Neutrophil (primary cell): ENCODE measurements around the gene DOK4.

Source experiments
- H3K27ac ChIP-seq: fragments of 200-600 bp; sonication (generic); 2 replicates; pipeline ENCODE4 v1.5.1; 2016; ENCODE audit warnings: mild to moderate bottlenecking, moderate library complexity
- H3K27me3 ChIP-seq: fragments of 200-600 bp; sonication (generic); 2 replicates; pipeline ENCODE4 v1.6.0; 2016; ENCODE audit warnings: mild to moderate bottlenecking
- H3K36me3 ChIP-seq: fragments of 200-600 bp; sonication (generic); 2 replicates; pipeline ENCODE4 v1.5.1; 2017
- H3K4me1 ChIP-seq, 2 experiments: fragments of 200-600 bp in 1 of 2; sonication (generic) in 1 of 2; 1 replicate in 1 of 2; 2 replicates in 1 of 2; pipeline versions ENCODE4 v1.5.1 to v1.6.1; 2013 to 2016; ENCODE audit warnings: low read depth in 1 of 2, low read length in 1 of 2, mild to moderate bottlenecking in 1 of 2, moderate library complexity in 1 of 2; ENCODE audit not compliant: control insufficient read depth in 1 of 2, insufficient read depth in 1 of 2
- H3K4me3 ChIP-seq, 2 experiments: fragments of 200-600 bp in 1 of 2; sonication (generic) in 1 of 2; 1 replicate in 1 of 2; 2 replicates in 1 of 2; pipeline ENCODE4 v1.5.1; 2013 to 2016; ENCODE audit warnings: low read depth in 1 of 2, low read length in 1 of 2, mild to moderate bottlenecking in 1 of 2, moderate library complexity in 1 of 2
- H3K9me3 ChIP-seq: fragments of 200-600 bp; sonication (generic); 2 replicates; pipeline ENCODE4 v1.5.1; 2016
- TF ChIP-seq, protein P1 (sequence below): fragments of 200-600 bp; sonication (generic); IDR thresholded peaks from 2 replicates; pipeline ENCODE4 v1.5.1; 2016; ENCODE audit warnings: antibody characterized with exemption

DOK4 gene

DNA sequence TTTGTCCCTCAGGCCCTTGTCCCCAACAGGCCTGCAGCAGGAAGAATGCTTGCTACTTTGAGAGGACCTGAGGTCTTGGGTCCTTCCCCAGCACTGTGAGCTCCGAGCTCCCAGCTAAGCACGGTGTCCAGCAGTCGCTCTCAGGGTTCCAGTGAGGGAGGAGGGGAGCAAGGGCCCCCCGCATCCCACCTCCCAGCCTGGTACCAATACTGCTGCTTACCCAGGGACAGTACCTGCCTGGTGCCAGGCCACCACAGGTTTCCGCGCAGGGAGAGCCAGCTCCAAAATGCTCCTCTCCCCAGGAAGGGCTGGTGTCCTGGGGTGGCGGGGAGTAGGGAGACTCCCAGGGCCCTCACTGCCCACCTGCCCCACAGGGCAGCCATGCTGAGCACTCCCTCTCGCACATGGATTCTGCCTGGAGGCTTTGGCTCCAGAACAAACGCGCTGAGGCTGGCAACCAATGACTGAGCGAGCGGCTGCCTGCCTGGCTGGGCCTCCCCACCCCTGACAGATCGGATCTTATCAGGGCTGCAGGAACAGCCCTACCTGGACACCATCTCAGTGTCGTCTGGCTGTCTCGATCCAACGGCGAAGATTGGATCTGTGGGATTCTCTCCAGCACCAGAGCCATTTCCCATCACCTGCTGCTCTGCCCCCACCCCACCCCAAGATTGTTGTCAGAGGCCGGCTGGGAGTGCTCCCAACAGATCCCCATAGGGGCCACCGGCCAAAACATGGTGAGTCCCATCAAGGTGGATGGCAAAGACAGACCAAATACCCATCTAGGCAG is 2.4 kb downstream of the DOK4 start:
- no peaks in the 10 kb centered on the region for H3K36me3 ChIP-seq
- no peaks in the 10 kb centered on the region for H3K9me3 ChIP-seq
- peaks cover 18 to 20% of the 10 kb centered on the region in 2 experiments for H3K4me1 ChIP-seq
- H3K27me3 ChIP-seq: peaks cover 39% of the 10 kb centered on the region
- no peak overlapping the region for H3K27ac ChIP-seq
- TF ChIP-seq, protein P1, sequence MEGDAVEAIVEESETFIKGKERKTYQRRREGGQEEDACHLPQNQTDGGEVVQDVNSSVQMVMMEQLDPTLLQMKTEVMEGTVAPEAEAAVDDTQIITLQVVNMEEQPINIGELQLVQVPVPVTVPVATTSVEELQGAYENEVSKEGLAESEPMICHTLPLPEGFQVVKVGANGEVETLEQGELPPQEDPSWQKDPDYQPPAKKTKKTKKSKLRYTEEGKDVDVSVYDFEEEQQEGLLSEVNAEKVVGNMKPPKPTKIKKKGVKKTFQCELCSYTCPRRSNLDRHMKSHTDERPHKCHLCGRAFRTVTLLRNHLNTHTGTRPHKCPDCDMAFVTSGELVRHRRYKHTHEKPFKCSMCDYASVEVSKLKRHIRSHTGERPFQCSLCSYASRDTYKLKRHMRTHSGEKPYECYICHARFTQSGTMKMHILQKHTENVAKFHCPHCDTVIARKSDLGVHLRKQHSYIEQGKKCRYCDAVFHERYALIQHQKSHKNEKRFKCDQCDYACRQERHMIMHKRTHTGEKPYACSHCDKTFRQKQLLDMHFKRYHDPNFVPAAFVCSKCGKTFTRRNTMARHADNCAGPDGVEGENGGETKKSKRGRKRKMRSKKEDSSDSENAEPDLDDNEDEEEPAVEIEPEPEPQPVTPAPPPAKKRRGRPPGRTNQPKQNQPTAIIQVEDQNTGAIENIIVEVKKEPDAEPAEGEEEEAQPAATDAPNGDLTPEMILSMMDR: no peak
- H3K4me3 ChIP-seq: no peak overlapping the region

DNA sequence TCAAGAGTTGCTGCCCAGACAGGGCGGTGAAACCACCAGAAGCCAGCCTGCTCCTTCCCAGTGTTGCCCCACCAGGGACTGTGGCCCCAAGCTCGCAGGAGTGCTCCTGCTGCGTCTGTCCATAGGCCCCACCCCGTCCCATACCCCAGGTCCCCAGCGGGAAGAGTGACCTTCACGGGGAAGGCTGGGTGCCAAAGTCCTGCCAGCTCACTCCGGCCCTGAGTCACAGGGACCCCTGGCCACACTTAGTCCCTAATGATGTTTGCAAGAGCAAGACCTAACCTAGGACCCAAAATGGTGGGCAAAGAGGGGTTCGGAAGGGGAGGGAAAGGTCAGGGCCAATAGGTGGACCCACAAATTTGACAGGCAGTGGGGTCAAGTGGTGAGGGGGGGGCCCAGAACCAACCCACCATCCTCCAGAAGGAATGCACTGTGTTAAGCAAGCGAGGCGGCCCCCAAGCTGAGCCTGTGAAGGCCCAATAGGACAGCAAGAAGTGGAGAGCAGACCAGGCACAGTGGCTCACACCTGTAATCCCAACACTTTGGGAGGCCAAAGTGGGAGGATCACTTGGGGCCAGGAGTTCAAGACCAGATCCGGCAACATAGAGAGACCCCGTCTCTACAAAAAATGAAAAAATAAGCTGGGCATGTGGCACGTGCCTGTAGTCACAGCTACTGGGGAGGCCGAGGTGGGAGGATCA is 3.3 kb downstream of the DOK4 start:
- Histone ChIP-seq H3K27ac (no peak overlapping the region), H3K27me3 (peaks cover 49% of the 10 kb centered on the region), H3K9me3 (no peaks in the 10 kb centered on the region), H3K4me1 (peaks cover 18 to 22% of the 10 kb centered on the region in 2 experiments), H3K36me3 (no peaks in the 10 kb centered on the region), H3K4me3 (no peak overlapping the region)
- TF ChIP-seq, protein P1: no peak

DNA sequence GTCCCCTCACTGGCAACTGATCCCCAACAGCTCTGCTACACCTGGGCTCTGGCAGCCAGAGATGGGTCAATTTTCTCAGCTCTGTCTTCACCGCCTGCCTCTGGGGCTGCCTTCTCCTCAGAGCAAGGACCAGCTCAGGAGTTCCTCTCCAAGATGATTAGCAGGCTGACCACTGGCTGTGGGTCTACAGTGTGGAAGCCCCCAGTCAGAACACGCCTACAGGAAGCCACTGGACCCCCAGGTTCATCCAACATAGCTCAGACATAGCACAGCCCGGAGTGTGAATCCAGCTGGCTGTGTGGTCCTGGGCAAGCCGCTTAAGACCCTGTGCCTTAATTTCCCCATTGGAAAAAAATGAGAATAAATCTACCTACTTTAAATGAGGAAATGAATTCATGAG is 4.9 kb downstream of the DOK4 start:
- TF ChIP-seq, protein P1: no peak
- Histone ChIP-seq H3K4me3 (no peak overlapping the region), H3K4me1 (peaks cover 19 to 21% of the 10 kb centered on the region in 2 experiments), H3K36me3 (no peaks in the 10 kb centered on the region), H3K9me3 (no peaks in the 10 kb centered on the region), H3K27me3 (peaks cover 58% of the 10 kb centered on the region), H3K27ac (no peak overlapping the region)

DNA sequence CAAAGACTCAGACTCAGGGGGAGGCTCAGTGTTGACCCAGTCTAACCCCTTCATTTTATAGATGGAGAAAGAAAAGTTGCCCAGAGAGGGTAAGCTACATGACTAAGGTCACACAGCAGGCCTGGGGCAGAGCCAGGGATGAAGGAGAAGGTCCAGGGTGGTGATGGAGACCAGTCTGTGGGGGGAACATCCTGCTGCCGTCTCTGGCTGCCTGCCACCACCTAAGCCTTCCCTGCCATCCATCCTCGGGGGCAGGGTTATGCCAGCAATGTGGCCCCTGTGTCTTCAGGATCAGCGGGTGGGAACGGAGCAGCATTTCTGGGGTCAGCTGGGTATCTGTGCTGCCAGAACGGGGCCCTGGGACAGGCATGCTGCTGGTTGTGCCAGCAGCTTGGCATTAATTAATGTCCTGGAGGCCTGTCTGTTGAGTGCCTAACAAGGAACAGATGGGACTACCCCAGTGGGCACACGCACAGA is 5.5 kb downstream of the DOK4 start:
- TF ChIP-seq, protein P1: no peak
- Histone ChIP-seq H3K9me3 (no peaks in the 10 kb centered on the region), H3K4me1 (peaks cover 21 to 24% of the 10 kb centered on the region in 2 experiments), H3K27ac (no peak overlapping the region), H3K27me3 (peaks cover 52% of the 10 kb centered on the region), H3K36me3 (no peaks in the 10 kb centered on the region), H3K4me3 (no peak overlapping the region)

DNA sequence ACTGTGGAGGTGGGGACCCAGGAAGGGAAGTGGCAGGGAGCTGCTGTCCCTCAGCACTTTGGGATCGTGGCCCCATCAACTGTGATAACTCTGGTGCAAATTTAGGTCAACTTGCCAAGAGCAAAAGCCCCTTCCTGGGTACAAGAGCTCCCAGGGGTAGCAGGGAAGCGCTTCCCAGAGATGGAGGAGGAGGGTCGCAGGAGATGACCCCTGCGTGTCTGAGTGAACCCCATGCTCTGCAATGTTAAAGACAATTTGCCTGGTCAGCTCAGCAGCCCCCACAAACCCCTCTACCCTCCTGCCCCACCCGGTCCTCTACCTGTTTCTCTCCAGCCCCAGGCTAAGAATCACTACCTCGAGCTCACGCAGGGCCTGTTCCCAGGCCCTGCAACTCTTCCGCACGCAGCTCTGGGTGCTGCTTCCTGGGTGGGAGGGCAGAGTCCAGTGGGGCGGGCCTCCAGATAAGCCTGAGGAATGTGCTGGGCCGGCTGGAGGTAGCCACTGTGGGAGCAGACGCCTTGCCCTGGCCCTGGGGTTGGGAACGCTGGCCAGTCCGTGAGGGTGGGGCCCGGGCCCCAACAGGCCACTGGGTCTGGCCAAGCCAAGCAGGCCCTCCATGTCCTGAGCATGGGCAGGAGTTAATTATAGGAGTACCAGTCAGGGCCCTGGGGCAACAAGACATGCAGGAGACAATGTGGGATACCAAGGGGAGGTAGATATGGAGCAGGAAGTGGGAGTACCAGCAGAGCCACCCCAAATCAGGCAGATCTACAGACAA is 6.1 kb downstream of the DOK4 start:
- Histone ChIP-seq H3K36me3 (no peaks in the 10 kb centered on the region), H3K4me1 (peaks cover 24% of the 10 kb centered on the region in 2 experiments), H3K27ac (no peak overlapping the region), H3K27me3 (peaks cover 46% of the 10 kb centered on the region), H3K4me3 (no peak overlapping the region), H3K9me3 (no peaks in the 10 kb centered on the region)
- TF ChIP-seq, protein P1: no peak
